GM18499 (cell line): ENCODE measurements around the gene CPTP.
A peak's percentile ranks its signal among the peaks of the same experiment; 100 is the strongest.

Experiments
- ATAC-seq: cut with Tn5 transposase; IDR thresholded peaks from one replicate; pipeline ENCODE4 v1.9.1; 2021; ENCODE audit warnings: moderate number of reproducible peaks; ENCODE audit not compliant: insufficient read depth, unreplicated experiment

Gene CPTP

DNA sequence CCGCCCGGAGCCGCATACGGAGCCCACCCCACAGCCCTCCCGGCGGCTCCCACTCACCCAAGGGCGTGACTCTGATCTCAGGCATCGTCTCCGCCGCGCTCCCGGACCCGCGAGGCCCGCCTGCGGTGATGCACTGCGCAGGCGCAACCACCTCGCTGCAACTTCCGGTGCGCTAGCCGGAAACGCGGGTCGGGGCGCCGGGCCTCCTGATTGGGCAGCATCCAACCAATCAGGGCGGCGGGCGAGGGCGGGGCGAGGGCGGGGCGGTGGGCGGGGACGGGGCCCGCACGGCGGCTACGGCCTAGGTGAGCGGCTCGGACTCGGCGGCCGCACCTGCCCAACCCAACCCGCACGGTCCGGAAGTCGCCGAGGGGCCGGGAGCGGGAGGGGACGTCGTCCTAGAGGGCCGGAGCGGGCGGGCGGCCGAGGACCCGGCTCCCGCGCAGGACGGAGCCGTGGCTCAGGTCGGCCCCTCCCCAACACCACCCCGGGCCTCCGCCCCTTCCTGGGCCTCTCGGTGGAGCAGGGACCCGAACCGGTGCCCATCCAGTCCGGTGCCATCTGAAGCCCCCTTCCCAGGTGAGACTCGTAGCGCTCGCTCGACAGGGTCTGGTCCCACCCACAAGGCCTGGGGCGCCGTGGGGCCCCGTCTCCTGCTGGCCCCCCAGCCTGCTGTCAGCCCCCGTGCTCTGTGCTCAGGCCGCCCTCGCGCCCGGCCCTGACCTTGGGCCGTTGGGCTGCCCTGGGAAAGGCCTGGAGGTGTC is at the start of gene CPTP, which contains the start of gene INTS11:
TSS of gene CPTP (plus strand) at position 279 of the 764 bp plus-strand sequence. CDS start 2,109 bp downstream, outside the sequence.
TSS of gene INTS11 (minus strand) at position 137 of the 764 bp plus-strand sequence. CDS start at position 85, 52 bp downstream.
- ATAC-seq, result peak; percentile 64

DNA sequence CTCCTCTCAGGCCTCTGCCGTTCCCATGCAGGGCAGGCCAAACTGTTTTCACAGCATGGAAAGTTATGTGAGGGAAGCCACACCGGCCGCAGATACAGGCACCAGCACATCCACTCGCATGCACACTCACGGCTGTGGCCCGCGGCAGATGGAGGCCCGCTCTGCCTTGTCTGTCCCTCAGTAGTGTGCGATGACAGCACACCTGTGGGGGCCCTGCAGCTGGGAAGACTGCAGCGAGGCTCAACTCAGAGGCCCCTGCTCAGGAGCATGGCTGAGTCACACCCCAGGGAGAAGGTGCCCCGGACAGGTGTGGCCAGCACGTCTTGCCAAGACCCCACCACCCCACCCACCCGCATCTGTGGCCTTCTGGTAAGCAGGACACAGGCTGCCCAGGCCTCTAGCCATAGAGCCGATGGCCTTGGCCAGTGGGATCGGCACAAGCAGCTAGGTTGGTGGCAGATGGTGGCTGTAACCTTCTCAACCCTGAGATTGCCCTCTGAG is 49.6 kb upstream of the CPTP start:
- no peak for ATAC-seq

DNA sequence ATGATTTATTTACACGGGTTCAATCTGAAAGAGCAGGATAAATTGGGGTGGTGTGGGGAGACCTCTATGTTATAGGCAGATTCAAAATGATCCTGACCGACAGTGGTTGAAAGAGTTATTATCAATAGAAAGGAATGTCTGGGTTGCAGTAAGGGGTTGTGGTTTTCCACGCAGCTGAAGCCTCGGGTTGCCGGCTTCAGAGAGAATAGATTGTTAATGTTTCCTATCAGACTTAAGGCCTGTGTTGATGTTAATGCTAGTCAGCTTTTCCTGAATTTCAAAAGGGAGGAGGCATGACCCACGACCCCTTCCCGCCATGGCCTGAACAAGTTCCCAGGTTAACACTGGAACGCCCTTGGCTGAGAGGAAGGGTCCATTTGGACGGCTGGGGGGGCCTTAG is 48.8 kb upstream of the CPTP start:
- ATAC-seq, result no peak

DNA sequence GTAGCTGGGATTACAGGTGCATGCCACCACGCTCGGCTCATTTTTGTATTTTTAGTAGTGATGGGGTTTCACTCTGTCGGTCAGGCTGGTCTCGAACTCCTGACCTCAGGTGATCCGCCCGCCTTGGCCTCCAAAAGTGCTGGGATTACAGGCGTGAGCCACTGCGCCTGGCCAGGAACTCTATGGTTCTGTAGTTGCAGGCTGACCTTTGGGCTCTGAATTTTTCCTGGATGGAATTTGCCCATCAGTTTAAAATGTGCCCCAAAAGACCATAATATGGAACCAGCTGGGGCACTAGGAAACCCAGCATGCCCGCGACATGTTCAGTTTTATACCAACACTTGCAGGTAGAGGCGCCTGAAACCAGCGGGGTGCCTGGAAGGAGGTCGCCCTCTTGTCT is 46.0 kb upstream of the CPTP start:
- ATAC-seq, result no peak

DNA sequence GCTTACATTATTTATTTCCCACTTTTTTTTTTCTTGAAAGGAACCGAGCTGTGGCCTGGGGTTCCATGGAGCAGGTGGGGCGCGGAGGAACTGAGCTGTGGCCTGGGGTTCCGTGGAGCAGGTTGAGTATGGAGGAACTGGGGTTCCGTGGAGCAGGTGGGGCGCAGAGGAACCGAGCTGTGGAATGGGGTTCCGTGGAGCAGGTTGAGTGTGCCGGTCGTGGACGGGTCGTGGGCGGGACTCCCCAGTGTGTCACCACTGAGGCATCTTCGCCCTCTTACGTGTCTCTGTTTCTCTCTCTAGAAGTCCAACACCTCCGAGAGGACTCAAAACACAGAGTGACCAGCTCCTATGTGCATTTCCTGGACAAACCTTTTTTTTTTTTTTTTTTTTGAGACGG is 45.6 kb upstream of the CPTP start:
- no peak for ATAC-seq

DNA sequence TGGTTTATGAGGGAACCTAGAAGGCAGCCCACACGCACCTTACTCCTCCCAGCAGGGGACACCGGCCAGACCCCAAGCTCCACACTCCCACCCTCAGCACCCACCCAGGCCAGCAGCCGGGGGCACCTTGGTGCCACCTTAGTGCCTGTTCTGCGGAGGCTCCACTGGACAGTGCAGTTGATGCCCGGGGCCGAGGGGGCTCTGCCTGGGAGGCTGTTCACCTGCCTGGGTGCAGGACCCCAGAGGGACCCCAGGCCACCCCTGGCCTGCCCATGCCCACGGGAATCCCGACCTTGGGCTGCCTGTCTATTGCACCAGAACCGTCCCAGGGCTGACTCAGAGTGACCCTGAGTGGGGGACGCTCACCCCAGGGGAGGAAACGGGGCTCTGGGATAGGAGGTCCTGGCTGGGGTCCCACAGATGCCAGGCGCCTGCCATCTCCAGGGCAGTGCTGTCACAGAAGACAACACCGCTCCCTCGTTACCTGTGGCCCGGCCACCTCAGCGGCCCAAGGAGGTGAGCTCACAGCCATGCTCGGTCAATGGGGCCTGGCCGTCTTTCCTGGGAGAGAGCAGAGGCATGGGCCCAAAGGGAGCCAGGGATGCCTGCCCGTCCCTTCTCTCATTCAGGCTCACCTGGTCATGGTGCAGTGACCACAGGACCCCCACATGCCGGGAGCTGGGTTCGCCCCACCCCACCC is 43.7 kb upstream of the CPTP start:
- ATAC-seq, result no peak

DNA sequence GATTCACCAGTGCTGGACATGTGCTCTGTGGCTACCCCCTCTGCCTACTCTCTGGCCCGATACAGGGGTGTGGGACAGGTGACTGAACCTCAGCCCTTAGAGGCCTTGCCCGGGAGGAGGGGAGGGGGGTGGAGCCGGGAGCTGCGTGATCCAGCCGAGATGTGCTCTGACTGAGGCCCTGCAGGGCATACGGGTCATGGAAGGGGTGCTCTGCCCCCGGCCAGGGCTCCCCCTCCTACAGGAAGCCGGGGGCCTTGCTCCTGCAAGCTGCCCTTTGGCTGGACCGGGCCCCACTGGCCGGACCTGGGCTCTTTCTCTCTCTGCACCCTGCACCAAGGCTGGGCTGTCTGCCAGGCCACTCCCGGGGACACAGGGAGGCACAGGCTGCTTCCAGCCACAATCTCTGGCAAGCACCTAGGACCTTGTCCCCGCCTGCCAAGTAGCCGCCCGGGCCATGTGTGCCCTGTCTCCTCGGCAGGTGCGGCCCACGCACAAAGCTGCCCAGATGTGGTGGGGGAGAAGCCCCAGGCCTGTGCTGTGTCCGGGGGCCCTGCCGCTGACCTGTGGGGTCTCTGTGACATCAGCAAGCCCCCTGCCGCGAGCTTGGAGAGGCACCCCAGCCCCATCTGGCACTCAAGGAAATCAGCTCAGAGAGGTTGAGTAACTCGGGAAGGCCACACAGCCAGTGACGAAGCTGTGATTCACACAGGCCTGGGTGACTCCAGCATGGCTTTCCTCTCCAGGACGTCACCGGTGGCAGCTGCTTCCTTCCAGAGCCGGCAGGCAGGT is 42.9 kb upstream of the CPTP start:
- ATAC-seq, result no peak

DNA sequence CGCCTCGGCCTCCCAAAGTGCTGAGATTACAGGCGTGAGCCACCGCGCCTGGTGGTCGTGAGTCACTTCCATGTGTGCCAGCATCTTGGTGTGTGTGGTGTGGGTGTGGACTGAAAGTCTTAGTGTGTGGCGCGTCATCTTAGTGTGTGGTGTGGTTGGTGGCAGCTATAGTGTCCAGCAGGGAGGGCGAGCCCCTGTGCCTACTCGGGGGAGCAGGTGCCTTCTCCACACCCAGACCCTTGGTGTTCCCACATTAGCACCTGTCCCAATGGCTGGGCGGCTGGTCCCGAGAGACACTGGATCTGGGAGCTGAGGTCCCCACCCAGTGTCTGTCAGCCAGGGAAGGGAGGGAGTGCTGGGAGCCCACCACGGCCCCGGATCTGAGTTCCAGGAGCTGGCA is 41.6 kb upstream of the CPTP start:
- no peak for ATAC-seq

DNA sequence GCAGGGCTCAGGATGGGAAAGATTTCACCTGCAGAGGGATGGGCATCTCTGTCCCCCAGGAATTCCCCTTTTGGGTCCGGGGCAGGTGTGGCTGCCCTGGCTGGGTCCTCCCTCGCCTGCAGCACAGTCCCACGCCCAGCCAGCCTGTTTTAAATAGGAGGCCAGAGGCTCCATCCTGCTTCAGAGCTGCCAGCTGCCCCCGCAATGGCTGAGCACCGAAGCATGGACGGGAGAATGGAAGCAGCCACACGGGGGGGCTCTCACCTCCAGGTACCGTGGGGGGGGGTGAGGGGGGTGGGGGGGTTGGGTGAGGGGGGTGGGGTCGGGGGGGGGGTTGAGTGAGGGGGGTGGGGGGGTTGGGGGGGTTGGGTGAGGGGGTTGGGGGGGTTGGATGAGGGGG is 40.8 kb upstream of the CPTP start:
- ATAC-seq, result no peak

DNA sequence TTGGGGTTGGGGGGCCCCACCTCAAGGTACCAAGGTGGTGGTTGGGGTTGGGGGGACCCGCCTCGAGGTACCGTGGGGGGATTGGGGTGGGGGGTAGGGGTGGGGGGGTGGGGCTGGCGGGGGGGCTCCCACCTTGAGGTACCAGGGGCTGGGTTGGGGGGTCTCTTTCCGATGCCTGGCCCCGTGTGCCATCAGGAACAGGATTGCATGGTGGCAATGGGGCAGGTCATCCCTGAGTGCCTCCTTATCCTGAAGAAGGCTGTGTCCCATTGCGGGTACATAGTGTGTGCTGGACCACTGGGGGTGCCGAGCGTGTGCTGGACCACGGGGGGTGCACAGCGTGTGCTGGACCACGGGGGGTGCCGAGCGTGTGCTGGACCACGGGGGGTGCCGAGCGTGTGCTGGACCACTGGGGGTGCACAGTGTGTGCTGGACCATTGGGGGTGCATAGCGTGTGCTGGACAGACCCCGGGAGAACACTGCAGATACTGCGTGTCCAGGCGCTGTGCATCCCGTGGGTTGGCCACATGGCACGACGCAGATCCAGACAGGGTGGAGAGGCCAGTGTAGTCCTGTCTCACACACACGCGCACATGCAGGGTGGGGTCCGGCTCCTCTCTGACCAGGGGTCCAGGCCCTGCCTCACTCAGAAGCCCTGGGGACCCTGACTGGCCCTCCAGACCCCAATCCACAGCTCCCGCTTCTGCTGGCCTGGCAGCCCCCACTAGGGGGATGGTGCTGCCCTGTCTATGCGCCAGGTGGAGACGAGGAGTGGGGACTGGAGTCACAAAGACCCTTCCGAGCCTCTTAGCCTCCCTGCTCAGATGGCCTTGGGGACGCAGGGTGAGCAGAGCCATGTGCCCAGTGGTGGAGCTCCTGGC is 40.1 kb upstream of the CPTP start:
- ATAC-seq, result no peak

DNA sequence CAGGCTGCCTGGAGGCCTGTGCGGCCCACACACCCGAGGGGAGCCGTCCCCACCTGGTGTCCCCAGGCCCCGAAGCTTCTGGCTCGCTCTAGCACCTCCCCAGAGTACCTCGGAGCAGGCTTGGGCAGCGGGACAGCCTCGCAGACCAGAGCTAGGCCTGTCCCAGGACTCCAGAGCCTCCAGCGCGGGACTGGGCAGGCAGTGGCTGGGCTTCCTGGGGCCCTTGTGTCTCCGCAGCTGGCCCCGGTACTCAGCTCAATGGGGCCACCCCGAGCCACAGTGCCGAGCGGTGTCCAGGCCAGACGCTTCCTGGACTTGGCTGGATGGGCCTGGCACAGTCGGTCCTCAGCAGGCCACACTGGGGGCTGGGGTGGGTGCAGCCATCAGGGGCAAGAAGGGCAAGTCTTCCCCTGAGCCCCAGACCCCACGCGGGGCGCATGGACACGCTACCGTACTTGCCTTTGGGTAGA is 39.5 kb upstream of the CPTP start:
- no peak for ATAC-seq

DNA sequence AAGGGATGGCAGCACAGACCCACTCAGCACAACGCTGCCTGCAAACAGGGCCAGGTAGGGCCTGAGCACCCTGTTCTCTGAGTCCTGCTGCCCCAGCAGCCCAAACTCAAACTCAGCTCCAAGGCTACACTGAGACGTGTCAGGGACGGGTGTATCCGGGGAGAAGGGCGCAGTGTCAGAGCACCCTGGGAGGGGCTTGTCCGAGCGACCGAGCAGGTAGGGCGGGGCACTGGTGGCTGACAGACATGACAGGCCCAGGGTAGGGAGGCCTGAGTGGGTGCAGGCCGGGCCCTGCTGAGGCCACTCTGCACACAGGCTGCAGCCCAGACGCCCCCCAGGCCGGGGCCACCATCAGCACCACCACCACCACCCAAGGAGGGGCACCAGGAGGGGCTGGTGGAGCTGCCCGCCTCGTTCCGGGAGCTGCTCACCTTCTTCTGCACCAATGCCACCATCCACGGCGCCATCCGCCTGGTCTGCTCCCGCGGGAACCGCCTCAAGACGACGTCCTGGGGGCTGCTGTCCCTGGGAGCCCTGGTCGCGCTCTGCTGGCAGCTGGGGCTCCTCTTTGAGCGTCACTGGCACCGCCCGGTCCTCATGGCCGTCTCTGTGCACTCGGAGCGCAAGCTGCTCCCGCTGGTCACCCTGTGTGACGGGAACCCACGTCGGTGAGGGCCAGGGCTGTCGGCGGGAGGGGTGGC is 38.8 kb upstream of the CPTP start:
- no peak for ATAC-seq

DNA sequence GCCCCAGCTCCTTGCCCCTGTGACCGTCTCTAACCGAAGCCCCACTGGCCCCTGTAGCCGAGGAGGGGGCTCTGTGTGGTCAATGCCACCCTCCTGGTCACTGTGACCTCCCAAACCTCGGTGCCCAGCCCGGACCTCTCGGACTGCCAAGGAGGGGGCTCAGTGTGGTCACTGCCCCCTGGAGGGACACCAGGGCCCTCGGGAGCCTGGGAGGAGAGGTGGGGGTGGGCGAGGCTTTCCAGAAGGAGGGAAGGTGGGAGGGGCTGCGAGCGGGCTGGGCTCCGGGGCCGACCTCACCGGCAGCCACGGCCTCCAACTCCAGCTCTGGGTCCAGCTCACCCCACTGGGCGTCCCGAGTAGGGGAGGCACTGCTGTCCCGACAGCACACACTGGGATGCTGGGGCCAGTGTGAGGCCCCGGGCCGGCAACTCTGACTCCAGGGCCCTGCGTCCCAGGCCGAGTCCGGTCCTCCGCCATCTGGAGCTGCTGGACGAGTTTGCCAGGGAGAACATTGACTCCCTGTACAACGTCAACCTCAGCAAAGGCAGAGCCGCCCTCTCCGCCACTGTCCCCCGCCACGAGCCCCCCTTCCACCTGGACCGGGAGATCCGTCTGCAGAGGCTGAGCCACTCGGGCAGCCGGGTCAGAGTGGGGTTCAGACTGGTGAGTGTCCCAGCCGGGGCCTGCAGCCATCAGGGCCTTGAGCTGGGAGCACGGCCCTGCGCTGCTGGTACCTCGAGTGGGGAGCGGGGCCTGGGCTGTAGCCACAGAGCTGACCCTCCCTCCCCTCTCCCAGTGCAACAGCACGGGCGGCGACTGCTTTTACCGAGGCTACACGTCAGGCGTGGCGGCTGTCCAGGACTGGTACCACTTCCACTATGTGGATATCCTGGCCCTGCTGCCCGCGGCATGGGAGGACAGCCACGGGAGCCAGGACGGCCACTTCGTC is 38.0 kb upstream of the CPTP start:
- ATAC-seq, result no peak

DNA sequence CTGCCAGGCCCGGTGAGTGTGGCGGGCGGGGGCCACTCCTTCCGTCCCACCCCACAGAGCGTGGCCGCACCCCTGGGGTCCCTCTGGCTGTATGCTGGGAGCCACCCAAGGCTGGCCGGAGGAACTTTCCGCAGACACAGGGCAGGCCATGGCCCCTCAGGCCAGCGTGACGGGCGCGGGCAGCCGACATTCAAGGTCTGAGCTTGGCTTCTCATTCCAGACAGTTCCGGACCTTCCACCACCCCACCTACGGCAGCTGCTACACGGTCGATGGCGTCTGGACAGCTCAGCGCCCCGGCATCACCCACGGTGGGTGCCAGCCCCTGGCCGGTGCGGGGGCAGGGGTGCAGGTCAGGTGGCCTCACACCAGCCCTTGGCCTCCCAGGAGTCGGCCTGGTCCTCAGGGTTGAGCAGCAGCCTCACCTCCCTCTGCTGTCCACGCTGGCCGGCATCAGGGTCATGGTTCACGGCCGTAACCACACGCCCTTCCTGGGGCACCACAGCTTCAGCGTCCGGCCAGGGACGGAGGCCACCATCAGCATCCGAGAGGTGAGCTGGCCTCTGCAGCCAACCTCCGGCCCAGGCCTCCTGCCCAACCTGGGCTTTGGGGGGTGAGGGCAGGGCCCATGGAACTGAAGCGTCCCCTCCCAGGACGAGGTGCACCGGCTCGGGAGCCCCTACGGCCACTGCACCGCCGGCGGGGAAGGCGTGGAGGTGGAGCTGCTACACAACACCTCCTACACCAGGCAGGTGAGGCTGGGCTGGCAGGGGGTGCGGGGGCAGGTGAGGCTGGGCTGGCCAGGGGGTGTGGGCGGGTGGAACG is 37.1 kb upstream of the CPTP start:
- no peak for ATAC-seq

DNA sequence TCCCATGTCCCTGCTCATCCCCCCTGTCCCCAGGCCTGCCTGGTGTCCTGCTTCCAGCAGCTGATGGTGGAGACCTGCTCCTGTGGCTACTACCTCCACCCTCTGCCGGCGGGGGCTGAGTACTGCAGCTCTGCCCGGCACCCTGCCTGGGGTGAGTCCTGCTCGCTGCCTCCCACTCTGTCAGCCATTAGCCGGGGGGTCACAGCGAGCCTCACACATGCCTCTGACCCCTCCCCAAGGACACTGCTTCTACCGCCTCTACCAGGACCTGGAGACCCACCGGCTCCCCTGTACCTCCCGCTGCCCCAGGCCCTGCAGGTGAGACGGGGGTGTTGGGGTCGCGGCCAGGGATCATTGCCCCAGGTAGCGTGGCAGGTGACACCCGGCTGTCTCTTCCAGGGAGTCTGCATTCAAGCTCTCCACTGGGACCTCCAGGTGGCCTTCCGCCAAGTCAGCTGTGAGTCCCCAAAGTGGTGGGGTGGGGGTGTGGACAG is 34.3 kb upstream of the CPTP start:
- no peak for ATAC-seq

DNA sequence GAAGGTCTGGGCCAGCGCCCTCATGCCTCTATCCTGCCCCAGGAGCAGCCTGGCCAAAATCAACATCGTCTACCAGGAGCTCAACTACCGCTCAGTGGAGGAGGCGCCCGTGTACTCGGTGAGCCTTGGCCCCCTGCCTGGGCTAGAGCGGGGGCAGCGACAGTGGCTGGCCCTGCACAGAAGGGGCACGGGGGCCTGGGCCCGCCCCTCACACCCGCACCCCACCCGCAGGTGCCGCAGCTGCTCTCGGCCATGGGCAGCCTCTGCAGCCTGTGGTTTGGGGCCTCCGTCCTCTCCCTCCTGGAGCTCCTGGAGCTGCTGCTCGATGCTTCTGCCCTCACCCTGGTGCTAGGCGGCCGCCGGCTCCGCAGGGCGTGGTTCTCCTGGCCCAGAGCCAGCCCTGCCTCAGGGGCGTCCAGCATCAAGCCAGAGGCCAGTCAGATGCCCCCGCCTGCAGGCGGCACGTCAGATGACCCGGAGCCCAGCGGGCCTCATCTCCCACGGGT is 33.5 kb upstream of the CPTP start:
- no peak for ATAC-seq
